HUES6 (cell line): Measurements from ENCODE around the gene DVL3.

ENCODE experiments used
- H3K27ac ChIP-seq: 2 replicates; pipeline ENCODE4 v1.7.0; 2013; ENCODE audit warnings: low read depth, mild to moderate bottlenecking, low read length, inconsistent platforms
- H3K27me3 ChIP-seq: 2 replicates; pipeline ENCODE4 v1.6.1; 2013; ENCODE audit warnings: low read length; ENCODE audit not compliant: control insufficient read depth, insufficient read depth
- H3K36me3 ChIP-seq: 2 replicates; pipeline ENCODE4 v1.6.1; 2013; ENCODE audit warnings: low read length; ENCODE audit not compliant: control insufficient read depth, insufficient read depth
- H3K4me1 ChIP-seq: 2 replicates; pipeline ENCODE4 v1.6.1; 2013; ENCODE audit warnings: low read length; ENCODE audit not compliant: control insufficient read depth, insufficient read depth
- H3K4me3 ChIP-seq: 2 replicates; pipeline ENCODE4 v1.5.1; 2013; ENCODE audit warnings: low read depth, low read length
- H3K9ac ChIP-seq: one replicate; pipeline ENCODE4 v1.6.1; 2013; ENCODE audit warnings: mild to moderate bottlenecking, low read length
- H3K9me3 ChIP-seq: 2 replicates; pipeline ENCODE4 v1.6.1; 2013; ENCODE audit warnings: low read depth, low read length; ENCODE audit not compliant: control insufficient read depth, insufficient read depth

The DVL3 gene

DNA sequence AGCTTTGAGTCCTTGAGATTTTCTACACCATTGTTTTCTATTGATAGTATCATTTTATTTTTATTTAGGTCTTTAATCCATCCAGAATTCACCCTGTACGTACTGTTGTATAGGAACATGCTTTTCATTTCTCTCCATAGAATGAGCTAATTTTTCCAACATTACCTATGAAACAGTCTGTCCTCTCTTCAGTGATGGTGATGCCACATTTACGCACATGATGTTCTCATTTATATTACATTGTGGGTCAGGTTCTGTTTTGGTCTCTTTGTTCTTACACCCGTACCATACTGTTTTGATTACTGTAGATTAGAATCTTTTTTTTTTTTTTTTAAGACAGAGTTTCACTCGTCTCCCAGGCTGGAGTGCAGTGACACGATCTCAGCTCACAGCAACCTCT is 56.5 kb downstream of the DVL3 start:
- Histone ChIP-seq H3K4me3 (no peak overlapping the region), H3K9me3 (no peaks in the 10 kb centered on the region), H3K9ac (no peak overlapping the region), H3K27me3 (no peaks in the 10 kb centered on the region; the same call in 1 of the 2 replicates), H3K36me3 (no peaks in the 10 kb centered on the region), H3K27ac (no peak overlapping the region), H3K4me1 (no peaks in the 10 kb centered on the region)

DNA sequence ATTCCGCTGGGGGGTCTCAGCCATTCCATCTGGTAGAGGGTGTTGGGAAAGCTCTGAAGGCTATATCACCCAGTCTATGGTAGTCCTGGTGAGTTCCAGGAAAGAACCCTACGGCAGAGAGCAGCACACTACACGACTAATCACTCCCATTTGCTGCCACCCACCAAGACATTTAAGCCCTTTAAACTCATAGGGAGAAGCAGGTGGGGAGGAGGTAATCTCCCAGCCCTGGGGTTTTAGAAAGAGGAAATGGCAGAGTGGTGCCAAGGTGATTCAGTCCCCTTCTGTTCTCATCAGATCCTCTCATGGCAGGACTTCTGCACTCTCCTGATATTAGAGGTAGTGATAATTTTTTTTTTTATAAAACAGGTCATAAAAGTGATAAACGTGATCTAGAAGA is 63.6 kb downstream of the DVL3 start:
- H3K36me3 ChIP-seq: no peaks in the 10 kb centered on the region
- no peak overlapping the region for H3K9ac ChIP-seq
- H3K27ac ChIP-seq: no peak overlapping the region
- no peaks in the 10 kb centered on the region for H3K9me3 ChIP-seq
- H3K27me3 ChIP-seq: no peaks in the 10 kb centered on the region
- no peak overlapping the region for H3K4me3 ChIP-seq
- no peaks in the 10 kb centered on the region for H3K4me1 ChIP-seq

GRCh38 chr3:184222521-184222920 is 67.3 kb downstream of the DVL3 start:
- Histone ChIP-seq H3K36me3 (no peaks in the 10 kb centered on the region), H3K9ac (no peak overlapping the region), H3K4me3 (no peak overlapping the region), H3K4me1 (no peaks in the 10 kb centered on the region), H3K9me3 (no peaks in the 10 kb centered on the region), H3K27ac (no peak overlapping the region), H3K27me3 (peaks cover 7% of the 10 kb centered on the region)
